ENCODE measurements around the gene TRIM38.

Gene TRIM38

DNA sequence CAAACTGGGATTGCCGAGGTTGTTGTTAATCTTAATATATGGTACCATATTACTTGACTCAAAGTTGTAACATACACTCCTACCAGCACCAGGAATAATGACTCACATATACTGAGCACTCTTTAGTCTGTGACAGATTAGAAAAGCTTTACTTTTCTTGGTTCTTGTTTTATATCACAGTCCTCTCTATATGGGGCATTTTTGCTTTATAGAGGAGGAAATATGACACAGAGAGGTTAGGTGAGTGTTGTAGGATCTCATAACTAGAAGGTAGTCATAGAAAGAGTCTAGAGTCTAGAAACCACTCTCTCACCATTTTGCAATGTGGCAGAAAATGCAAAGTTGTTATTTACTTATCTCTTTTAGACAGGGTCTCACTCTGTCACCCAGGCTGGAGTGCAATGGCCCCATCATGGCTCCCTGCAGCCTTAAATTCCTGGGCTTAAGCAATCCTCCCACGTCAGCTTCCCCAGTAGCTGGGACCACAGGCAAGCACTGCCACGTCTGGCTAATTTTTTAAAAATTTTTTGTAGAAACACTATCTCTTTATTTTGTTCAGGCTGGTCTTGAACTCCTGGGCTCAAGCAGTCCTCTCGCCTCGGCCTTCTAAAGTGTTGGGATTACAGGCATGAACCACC lies 13.4 kb downstream of the TRIM38 start:
- H2BK12ac ChIP-seq (ENCODE audit: low read length in 2 of 2): no peak overlapping the region
- H3K27ac ChIP-seq (ENCODE audit: low read length, poor library complexity, severe bottlenecking): no peak overlapping the region
- no peaks in the 10 kb centered on the region for H3K4me1 ChIP-seq (ENCODE audit: control insufficient read depth, insufficient read depth, low read depth, low read length)
- H2BK15ac ChIP-seq (ENCODE audit: low read depth, poor library complexity, severe bottlenecking): no peak overlapping the region
- no peak overlapping the region for H3K9ac ChIP-seq (ENCODE audit: low read length)
- H3K79me1 ChIP-seq (replicated peaks; ENCODE audit: low read length, poor library complexity, severe bottlenecking): peaks cover 26% of the 10 kb centered on the region
- H2AFZ ChIP-seq (ENCODE audit: low read depth, low read length): no peak overlapping the region
- no peak overlapping the region for H3K4ac ChIP-seq (ENCODE audit: low read depth in 1 of 2, low read length in 2 of 2)
- H2BK120ac ChIP-seq (ENCODE audit: low read depth, low read length): no peak overlapping the region
- WGBS: 96% methylated on average over 4 of the region's 5 CpGs
- no peak overlapping the region for H4K8ac ChIP-seq (ENCODE audit: low read length)
- no peak overlapping the region for H3K4me2 ChIP-seq (ENCODE audit: low read length, poor library complexity, severe bottlenecking)
- no peak overlapping the region for H2BK5ac ChIP-seq (ENCODE audit: low read depth, low read length, poor library complexity, severe bottlenecking)
- peaks cover 36 to 98% of the 10 kb centered on the region in 2 experiments for H3K36me3 ChIP-seq (ENCODE audit: control insufficient read depth in 1 of 2, insufficient read depth in 2 of 2, low read depth in 1 of 2, low read length in 2 of 2)
- H3K18ac ChIP-seq (ENCODE audit: low read depth in 1 of 2, low read length in 2 of 2): no peak overlapping the region
- H2AK5ac ChIP-seq (ENCODE audit: low read length, severe bottlenecking): no peak overlapping the region
- DNase-seq: no peak
- H3K4me3 ChIP-seq (ENCODE audit: insufficient read depth in 1 of 2, low read depth in 1 of 2, low read length in 2 of 2): no peak overlapping the region
- no peaks in the 10 kb centered on the region for H3K27me3 ChIP-seq (ENCODE audit: control insufficient read depth in 1 of 2, insufficient read depth in 1 of 2, low read length in 2 of 2)
- no peak overlapping the region for H4K91ac ChIP-seq (ENCODE audit: low read length)
- no peaks in the 10 kb centered on the region for H3K9me3 ChIP-seq (ENCODE audit: control insufficient read depth, low read length)
- H3K23ac ChIP-seq (ENCODE audit: low read length in 2 of 2): no peak overlapping the region
- no peak overlapping the region for H3K14ac ChIP-seq (ENCODE audit: low read length in 2 of 2)

DNA sequence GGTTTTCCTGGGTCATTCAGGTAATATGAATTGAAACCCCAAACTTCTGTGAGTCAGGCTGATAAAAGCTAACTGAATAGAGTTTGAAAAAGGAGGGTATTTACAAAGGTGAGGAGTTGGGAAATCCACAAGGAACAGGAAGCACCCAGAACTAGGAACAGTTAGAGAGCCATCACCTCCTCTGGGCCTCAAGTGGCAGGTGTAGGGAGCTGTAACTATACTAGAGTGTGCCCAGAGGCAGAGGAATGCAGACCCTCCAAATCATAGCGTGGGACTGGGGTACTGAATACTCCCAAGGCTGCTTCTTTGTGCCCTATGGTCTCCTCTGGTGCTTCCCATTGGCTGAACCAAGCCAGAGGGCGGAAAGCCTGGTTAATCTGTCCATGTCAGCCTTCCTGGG lies 18.3 kb downstream of the TRIM38 start:
- Histone ChIP-seq H3K9me3 (ENCODE audit: control insufficient read depth, low read length) (no peaks in the 10 kb centered on the region), H3K18ac (ENCODE audit: low read depth in 1 of 2, low read length in 2 of 2) (no peak overlapping the region), H2AK5ac (ENCODE audit: low read length, severe bottlenecking) (no peak overlapping the region), H2BK120ac (ENCODE audit: low read depth, low read length) (no peak overlapping the region), H4K8ac (ENCODE audit: low read length) (no peak overlapping the region), H3K36me3 (ENCODE audit: control insufficient read depth in 1 of 2, insufficient read depth in 2 of 2, low read depth in 1 of 2, low read length in 2 of 2) (peaks cover 38 to 100% of the 10 kb centered on the region in 2 experiments), H3K27me3 (ENCODE audit: control insufficient read depth in 1 of 2, insufficient read depth in 1 of 2, low read length in 2 of 2) (no peaks in the 10 kb centered on the region), H3K23ac (ENCODE audit: low read length in 2 of 2) (no peak overlapping the region), H3K9ac (ENCODE audit: low read length) (peak overlapping the region; percentile 9), H2BK5ac (ENCODE audit: low read depth, low read length, poor library complexity, severe bottlenecking) (no peak overlapping the region), H3K79me1 (replicated peaks; ENCODE audit: low read length, poor library complexity, severe bottlenecking) (peaks cover 16% of the 10 kb centered on the region), H4K91ac (ENCODE audit: low read length) (no peak overlapping the region), H3K4me1 (ENCODE audit: control insufficient read depth, insufficient read depth, low read depth, low read length) (no peaks in the 10 kb centered on the region), H3K27ac (ENCODE audit: low read length, poor library complexity, severe bottlenecking) (no peak overlapping the region), H3K14ac (ENCODE audit: low read length in 2 of 2) (no peak overlapping the region), H2BK12ac (ENCODE audit: low read length in 2 of 2) (no peak overlapping the region), H3K4me2 (ENCODE audit: low read length, poor library complexity, severe bottlenecking) (no peak overlapping the region), H2AFZ (ENCODE audit: low read depth, low read length) (no peak overlapping the region), H3K4me3 (ENCODE audit: insufficient read depth in 1 of 2, low read depth in 1 of 2, low read length in 2 of 2) (no peak overlapping the region), H2BK15ac (ENCODE audit: low read depth, poor library complexity, severe bottlenecking) (no peak overlapping the region), H3K4ac (ENCODE audit: low read depth in 1 of 2, low read length in 2 of 2) (no peak overlapping the region)
- no peak for DNase-seq
- WGBS: 100% methylated on average over 2 of the region's 2 CpGs

DNA sequence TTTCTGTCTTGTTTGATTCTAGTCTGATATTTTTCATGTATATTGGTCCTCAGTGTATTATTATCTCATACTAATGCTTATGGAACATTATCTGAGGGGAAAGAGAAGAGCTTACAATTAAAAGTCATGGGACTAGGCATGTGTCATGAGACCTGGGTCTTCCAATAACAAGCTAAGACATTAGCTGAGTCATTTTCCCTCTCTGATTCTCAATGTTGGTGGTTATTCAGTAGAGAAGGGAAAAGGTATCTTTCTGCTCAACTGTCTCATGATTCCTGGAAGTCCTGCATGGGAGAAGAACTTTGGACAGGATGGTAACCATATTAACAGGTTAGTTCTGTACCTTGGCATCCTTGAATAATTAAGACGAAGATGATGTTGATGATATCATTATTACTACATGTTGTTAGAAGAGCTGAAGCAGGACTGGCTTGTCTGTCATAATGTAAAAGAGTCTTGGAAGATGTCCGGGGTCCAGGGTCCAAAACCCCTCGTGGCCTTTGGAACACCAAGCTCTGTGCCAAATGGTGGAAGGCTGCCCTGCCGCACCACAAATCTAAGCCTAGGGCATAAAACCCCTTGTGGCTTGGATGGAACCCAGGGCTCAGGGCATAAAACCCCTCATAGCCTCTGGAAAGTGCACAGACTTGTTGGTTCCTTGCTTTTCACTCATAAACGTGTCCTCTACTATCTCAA lies 19.1 kb downstream of the TRIM38 start:
- Histone ChIP-seq H3K4ac (ENCODE audit: low read depth in 1 of 2, low read length in 2 of 2) (no peak overlapping the region), H2AK5ac (ENCODE audit: low read length, severe bottlenecking) (no peak overlapping the region), H2BK15ac (ENCODE audit: low read depth, poor library complexity, severe bottlenecking) (no peak overlapping the region), H3K9ac (ENCODE audit: low read length) (peak overlapping the region; percentile 9), H3K4me3 (ENCODE audit: insufficient read depth in 1 of 2, low read depth in 1 of 2, low read length in 2 of 2) (no peak overlapping the region), H3K27me3 (ENCODE audit: control insufficient read depth in 1 of 2, insufficient read depth in 1 of 2, low read length in 2 of 2) (no peaks in the 10 kb centered on the region), H3K27ac (ENCODE audit: low read length, poor library complexity, severe bottlenecking) (no peak overlapping the region), H3K79me1 (replicated peaks; ENCODE audit: low read length, poor library complexity, severe bottlenecking) (peaks cover 16% of the 10 kb centered on the region), H3K14ac (ENCODE audit: low read length in 2 of 2) (no peak overlapping the region), H3K23ac (ENCODE audit: low read length in 2 of 2) (no peak overlapping the region), H4K8ac (ENCODE audit: low read length) (no peak overlapping the region), H4K91ac (ENCODE audit: low read length) (no peak overlapping the region), H3K18ac (ENCODE audit: low read depth in 1 of 2, low read length in 2 of 2) (no peak overlapping the region), H2BK12ac (ENCODE audit: low read length in 2 of 2) (no peak overlapping the region), H3K4me1 (ENCODE audit: control insufficient read depth, insufficient read depth, low read depth, low read length) (no peaks in the 10 kb centered on the region), H3K9me3 (ENCODE audit: control insufficient read depth, low read length) (no peaks in the 10 kb centered on the region), H2BK120ac (ENCODE audit: low read depth, low read length) (no peak overlapping the region), H3K4me2 (ENCODE audit: low read length, poor library complexity, severe bottlenecking) (no peak overlapping the region), H2BK5ac (ENCODE audit: low read depth, low read length, poor library complexity, severe bottlenecking) (no peak overlapping the region), H2AFZ (ENCODE audit: low read depth, low read length) (no peak overlapping the region), H3K36me3 (ENCODE audit: control insufficient read depth in 1 of 2, insufficient read depth in 2 of 2, low read depth in 1 of 2, low read length in 2 of 2) (peaks cover 36 to 100% of the 10 kb centered on the region in 2 experiments)
- peak; percentile 15 for DNase-seq
- WGBS: 97% methylated on average over 5 of the region's 5 CpGs

DNA sequence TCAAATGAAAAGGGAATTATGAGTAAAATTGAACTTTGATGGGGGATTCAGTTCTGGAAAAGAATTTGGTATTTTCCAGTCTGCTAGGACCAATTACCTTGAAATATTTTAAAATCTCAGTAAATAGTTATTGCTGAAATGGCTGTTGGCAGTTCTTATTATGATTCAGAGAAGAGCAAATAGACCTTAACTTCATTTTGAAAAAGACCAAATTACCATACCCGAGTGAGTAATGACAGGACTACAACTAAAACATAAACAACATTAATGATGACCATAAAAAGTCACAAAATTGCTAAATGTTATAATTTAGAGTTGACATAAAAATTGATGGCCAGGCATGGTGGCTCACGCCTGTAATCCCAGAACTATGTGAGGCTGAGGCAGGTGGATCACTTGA lies 21.7 kb downstream of the TRIM38 start:
- no peak overlapping the region for H3K14ac ChIP-seq (ENCODE audit: low read length in 2 of 2)
- H3K18ac ChIP-seq (ENCODE audit: low read depth in 1 of 2, low read length in 2 of 2): no peak overlapping the region
- no peak overlapping the region for H2AFZ ChIP-seq (ENCODE audit: low read depth, low read length)
- no peak overlapping the region for H4K91ac ChIP-seq (ENCODE audit: low read length)
- no peaks in the 10 kb centered on the region for H3K4me1 ChIP-seq (ENCODE audit: control insufficient read depth, insufficient read depth, low read depth, low read length)
- H3K4me3 ChIP-seq (ENCODE audit: insufficient read depth in 1 of 2, low read depth in 1 of 2, low read length in 2 of 2): no peak overlapping the region
- no peak overlapping the region for H3K4me2 ChIP-seq (ENCODE audit: low read length, poor library complexity, severe bottlenecking)
- H2AK5ac ChIP-seq (ENCODE audit: low read length, severe bottlenecking): no peak overlapping the region
- no peak overlapping the region for H3K27ac ChIP-seq (ENCODE audit: low read length, poor library complexity, severe bottlenecking)
- H2BK15ac ChIP-seq (ENCODE audit: low read depth, poor library complexity, severe bottlenecking): no peak overlapping the region
- H3K4ac ChIP-seq (ENCODE audit: low read depth in 1 of 2, low read length in 2 of 2): no peak overlapping the region
- no peak overlapping the region for H2BK120ac ChIP-seq (ENCODE audit: low read depth, low read length)
- no peak overlapping the region for H2BK12ac ChIP-seq (ENCODE audit: low read length in 2 of 2)
- peaks cover 24 to 97% of the 10 kb centered on the region in 2 experiments for H3K36me3 ChIP-seq (ENCODE audit: control insufficient read depth in 1 of 2, insufficient read depth in 2 of 2, low read depth in 1 of 2, low read length in 2 of 2)
- no peak for DNase-seq
- WGBS: 92% methylated on average over 1 of the region's 2 CpGs
- no peak overlapping the region for H4K8ac ChIP-seq (ENCODE audit: low read length)
- H3K23ac ChIP-seq (ENCODE audit: low read length in 2 of 2): no peak overlapping the region
- H3K79me1 ChIP-seq (replicated peaks; ENCODE audit: low read length, poor library complexity, severe bottlenecking): peaks cover 12% of the 10 kb centered on the region
- H3K9ac ChIP-seq (ENCODE audit: low read length): no peak overlapping the region
- H2BK5ac ChIP-seq (ENCODE audit: low read depth, low read length, poor library complexity, severe bottlenecking): no peak overlapping the region
- H3K27me3 ChIP-seq (ENCODE audit: control insufficient read depth in 1 of 2, insufficient read depth in 1 of 2, low read length in 2 of 2): no peaks in the 10 kb centered on the region
- H3K9me3 ChIP-seq (ENCODE audit: control insufficient read depth, low read length): no peaks in the 10 kb centered on the region

Data from mesenchymal stem cell (in vitro differentiated cells and primary cell).